ENCODE results near the gene HLCS. TPM values are rescaled to one million over a fixed set of nuclear protein-coding genes. Genes with fewer than 3 reads are reported as not detected.
A peak's percentile ranks its signal among the peaks of the same experiment; 100 is the strongest.

The HLCS gene
- total and polyA plus RNA-seq, 2 of the 4 experiments (the other 2 are of a cell fraction): 10.6 to 21.0 TPM

DNA sequence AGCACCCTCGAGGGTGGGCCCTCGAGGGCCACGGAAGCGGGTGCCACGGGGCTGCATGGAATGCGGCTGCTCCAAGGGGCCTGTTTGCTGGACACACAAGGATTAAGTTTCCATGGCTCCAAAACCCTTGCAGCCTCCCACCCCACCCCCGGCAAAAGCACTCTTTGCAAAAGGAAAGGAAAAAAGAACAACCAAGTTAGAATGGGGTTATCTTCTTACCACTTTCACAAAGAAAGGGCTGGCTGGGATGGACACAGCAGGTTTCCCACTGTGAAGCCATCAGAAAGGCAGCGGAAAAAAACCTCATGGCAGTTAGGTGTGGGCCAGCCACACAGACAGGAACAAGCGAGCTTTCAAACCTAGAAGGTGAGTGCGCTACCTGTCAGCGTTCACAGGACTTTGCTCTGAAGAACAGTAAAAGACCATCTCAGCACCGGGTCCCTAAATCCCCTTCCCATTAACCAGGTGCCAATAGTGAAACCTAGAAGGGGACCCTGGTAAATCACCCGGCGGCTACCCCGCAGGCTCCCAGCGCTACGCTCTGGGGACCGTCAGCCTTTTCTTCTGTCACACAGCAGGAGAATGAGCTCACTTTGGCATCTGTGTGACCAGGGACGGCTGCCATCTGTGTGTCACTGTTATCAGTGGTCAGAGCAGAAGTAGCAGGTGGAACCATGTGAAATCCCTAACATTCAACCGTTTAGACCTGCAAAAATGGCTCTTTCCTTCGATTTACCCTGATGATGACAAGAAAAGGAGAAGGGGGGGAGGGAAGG is 174.6 kb downstream of the HLCS start:
- Histone ChIP-seq H3K14ac (replicated peaks; ENCODE audit: low read depth, low read length) (no peak overlapping the region), H3K23ac (ENCODE audit: low read depth, low read length) (no peak overlapping the region), H3K9me1 (ENCODE audit: insufficient read depth, low read length) (peaks cover 3% of the 10 kb centered on the region; the same call in 1 of the 2 replicates), H4K8ac (ENCODE audit: low read depth in 2 of 2, low read length in 2 of 2) (no peak overlapping the region), H2AK5ac (ENCODE audit: low read depth, low read length) (peak overlapping the region; percentile 9; the same call in 1 of the 2 replicates), H2BK120ac (ENCODE audit: low read depth, low read length) (no peak overlapping the region), H3K36me3 (ENCODE audit: control insufficient read depth, insufficient read depth, low read length) (no peaks in the 10 kb centered on the region), H3K4me3 (ENCODE audit: insufficient read depth, low read depth, low read length) (no peak overlapping the region), H3K27ac (ENCODE audit: insufficient read depth, low read length) (no peak overlapping the region), H2AFZ (replicated peaks; ENCODE audit: low read length, poor library complexity) (no peak overlapping the region), H3K4me2 (ENCODE audit: low read depth, low read length) (no peak overlapping the region), H3K9me3 (ENCODE audit: control insufficient read depth, insufficient read depth, low read length) (peaks cover 2% of the 10 kb centered on the region; the same call in 1 of the 2 replicates), H3K4me1 (ENCODE audit: control insufficient read depth, insufficient read depth, low read length) (peaks cover 1% of the 10 kb centered on the region; the same call in 1 of the 2 replicates), H2BK5ac (ENCODE audit: low read depth, low read length, poor library complexity, severe bottlenecking) (no peak overlapping the region), H3K4ac (ENCODE audit: low read depth, low read length) (no peak overlapping the region), H4K5ac (ENCODE audit: low read depth, low read length) (no peak overlapping the region), H3K56ac (ENCODE audit: extremely low read depth, insufficient read depth, low read length) (no peak overlapping the region), H4K20me1 (ENCODE audit: insufficient read depth, low read length) (no peaks in the 10 kb centered on the region), H2BK20ac (ENCODE audit: low read depth, low read length) (no peak overlapping the region), H3K18ac (ENCODE audit: low read depth, low read length) (no peak overlapping the region), H3K27me3 (ENCODE audit: control insufficient read depth, insufficient read depth, low read length) (no peaks in the 10 kb centered on the region), H3K79me1 (ENCODE audit: low read depth in 1 of 2, low read length in 2 of 2) (no peaks in the 10 kb centered on the region; a peak in 1 of 4 replicates), H3K9ac (ENCODE audit: low read depth, low read length) (no peak overlapping the region), H4K91ac (ENCODE audit: insufficient read depth, low read depth, low read length) (no peak overlapping the region), H2AK9ac (replicated peaks; ENCODE audit: low read depth, low read length, poor library complexity) (peak overlapping the region; percentile 75), H2BK15ac (ENCODE audit: low read depth, low read length) (no peak overlapping the region)
- POLR2A ChIA-PET (ENCODE audit: unreplicated experiment): no interaction called here
- DNase-seq: no peak
- in situ Hi-C loops (cut with MboI; ENCODE audit: low sequenced_read_pairs) (no loop called here), dilution Hi-C loops (cut with HindIII; ENCODE audit: low sequenced_read_pairs, unreplicated experiment) (no loop called here), intact Hi-C loops (cut with micrococcal nuclease) (no loop called here)
- 100% methylated on average over 2 of the region's 21 CpGs; no CpG with 5 or more reads in 1 of the 2 experiments for WGBS, 2 experiments (ENCODE audit: extremely low coverage in 2 of 2, insufficient read length in 1 of 2)
- no TSS peak for BruUV-seq (replicated peaks)
- CTCF ChIA-PET: no interaction called here
- ATAC-seq (ENCODE audit: low read depth): no peak
- TF ChIP-seq MAZ (IDR thresholded peaks at IDR 0.05; ENCODE audit: borderline replicate concordance, low read depth, low read length): no peak

Measured in IMR-90 (cell line).